K562 (cell line): Measurements from ENCODE around the gene DCUN1D4. TPM values are rescaled to one million over a fixed set of nuclear protein-coding genes. Genes with fewer than 3 reads are reported as not detected.

ENCODE experiments used
- CEBPG ChIP-seq, 3 experiments: fragments of 200-800 bp in 1 of 3; sonication (Bioruptor generic) in 1 of 3; sonication (generic) in 1 of 3; formaldehyde crosslinking in 1 of 3; IDR thresholded peaks in 2 of 3; conservative IDR thresholded peaks in 1 of 3; 2 replicates each; pipeline versions ENCODE4 v1.6.1 to v1.8.0; 2016 to 2022; ENCODE audit warnings: missing compliant biosample characterization in 2 of 3, missing genetic modification characterization in 2 of 3, mild to moderate bottlenecking in 1 of 3, missing genetic modification reagents in 1 of 3
- DNMT1 ChIP-seq: fragments of 450-650 bp; IDR thresholded peaks from 2 replicates; pipeline ENCODE4 v1.6.1; 2016; ENCODE audit warnings: antibody characterized with exemption, mild to moderate bottlenecking
- ELF2 ChIP-seq: fragments of 250-450 bp; sonication (Bioruptor Pico); IDR thresholded peaks from 2 replicates; pipeline ENCODE4 v1.5.0; 2021; ENCODE audit warnings: mild to moderate bottlenecking
- HLTF ChIP-seq: fragments of 450-650 bp; IDR thresholded peaks from 2 replicates; pipeline ENCODE4 v1.6.1; 2016
- MYBL2 ChIP-seq, 2 experiments: fragments of 450-650 bp in 1 of 2; sonication (generic) in 1 of 2; formaldehyde crosslinking in 1 of 2; IDR thresholded peaks; 2 replicates each; pipeline versions ENCODE4 v1.6.1 to v1.8.1; 2017 to 2022; ENCODE audit warnings: borderline replicate concordance in 1 of 2, inconsistent platforms in 1 of 2, low read depth in 1 of 2, mild to moderate bottlenecking in 1 of 2, missing genetic modification reagents in 1 of 2, moderate library complexity in 1 of 2
- RBM22 ChIP-seq: fragments of 200-400 bp; formaldehyde crosslinking; IDR thresholded peaks from 2 replicates; pipeline ENCODE4 v1.6.1; 2018; ENCODE audit warnings: low read length, low read depth; ENCODE audit not compliant: poor library complexity, severe bottlenecking
- SAFB2 ChIP-seq: fragments of 200-400 bp; formaldehyde crosslinking; IDR thresholded peaks from 2 replicates; pipeline ENCODE4 v1.6.1; 2018; ENCODE audit warnings: borderline replicate concordance, low read length, low read depth, moderate library complexity; ENCODE audit not compliant: severe bottlenecking
- TCF7L2 ChIP-seq: fragments of 150-350 bp; IDR thresholded peaks from 2 replicates; pipeline ENCODE4 v1.6.1; 2016; ENCODE audit warnings: low read depth, mild to moderate bottlenecking, low read length, moderate library complexity
- ZNF766 ChIP-seq: fragments of 200-800 bp; sonication (Bioruptor generic); conservative IDR thresholded peaks from 2 replicates; pipeline ENCODE4 v1.6.1; 2016; ENCODE audit warnings: missing genetic modification characterization, missing compliant biosample characterization
- polyA plus RNA-seq, 8 experiments: library from polyadenylated mRNA; depleted of rRNA in 4 of 8; stranded (reverse) in 5 of 8; unstranded in 3 of 8; fragments of >200 nt; fragmentation: Nextera tagmentation in 2 of 8; fragmentation: Illumina TruSeq in 1 of 8; extraction: Ambion mirVana in 2 of 8; extraction: Trizol in 1 of 8; gene quantifications; 2 replicates each; pipeline versions ENCODE4 v1.2.1 to v1.2.3, GENCODE V29; 2011 to 2014; ENCODE audit warnings: inconsistent platforms in 1 of 8, missing spikeins in 1 of 8
- total RNA-seq, 7 experiments: library from RNA; depleted of rRNA in 6 of 7; stranded (reverse); fragments of >200 nt in 6 of 7; fragmentation: Illumina TruSeq in 2 of 7; extraction: Trizol in 2 of 7; gene quantifications; 2 replicates each; pipeline versions ENCODE4 v1.2.1 to v1.2.3, GENCODE V29; 2011 to 2021; ENCODE audit warnings: low replicate concordance in 1 of 7
- TF ChIP-seq, protein P1 (sequence below): fragments of 250-450 bp; sonication (Bioruptor Pico); IDR thresholded peaks from 2 replicates; pipeline ENCODE4 v1.4.0; 2020
- TF ChIP-seq, protein P2 (sequence below), 2 experiments: fragments of 450-650 bp; IDR thresholded peaks; 2 replicates each; pipeline ENCODE4 v1.6.1; 2016; ENCODE audit warnings: mild to moderate bottlenecking in 2 of 2, borderline replicate concordance in 1 of 2, low read depth in 1 of 2, moderate library complexity in 1 of 2
- TF ChIP-seq, protein P3 (sequence below): fragments of 150-350 bp; IDR thresholded peaks from 2 replicates; pipeline ENCODE4 v1.6.1; 2014; ENCODE audit warnings: low read depth, mild to moderate bottlenecking, low read length, borderline replicate concordance

Gene DCUN1D4
- total and polyA plus RNA-seq, 9 of the 15 experiments (the other 6 are each of a cell fraction or from before 2014, with no cell fraction given): 15.1 to 73.5 (median 23.0) TPM

DNA sequence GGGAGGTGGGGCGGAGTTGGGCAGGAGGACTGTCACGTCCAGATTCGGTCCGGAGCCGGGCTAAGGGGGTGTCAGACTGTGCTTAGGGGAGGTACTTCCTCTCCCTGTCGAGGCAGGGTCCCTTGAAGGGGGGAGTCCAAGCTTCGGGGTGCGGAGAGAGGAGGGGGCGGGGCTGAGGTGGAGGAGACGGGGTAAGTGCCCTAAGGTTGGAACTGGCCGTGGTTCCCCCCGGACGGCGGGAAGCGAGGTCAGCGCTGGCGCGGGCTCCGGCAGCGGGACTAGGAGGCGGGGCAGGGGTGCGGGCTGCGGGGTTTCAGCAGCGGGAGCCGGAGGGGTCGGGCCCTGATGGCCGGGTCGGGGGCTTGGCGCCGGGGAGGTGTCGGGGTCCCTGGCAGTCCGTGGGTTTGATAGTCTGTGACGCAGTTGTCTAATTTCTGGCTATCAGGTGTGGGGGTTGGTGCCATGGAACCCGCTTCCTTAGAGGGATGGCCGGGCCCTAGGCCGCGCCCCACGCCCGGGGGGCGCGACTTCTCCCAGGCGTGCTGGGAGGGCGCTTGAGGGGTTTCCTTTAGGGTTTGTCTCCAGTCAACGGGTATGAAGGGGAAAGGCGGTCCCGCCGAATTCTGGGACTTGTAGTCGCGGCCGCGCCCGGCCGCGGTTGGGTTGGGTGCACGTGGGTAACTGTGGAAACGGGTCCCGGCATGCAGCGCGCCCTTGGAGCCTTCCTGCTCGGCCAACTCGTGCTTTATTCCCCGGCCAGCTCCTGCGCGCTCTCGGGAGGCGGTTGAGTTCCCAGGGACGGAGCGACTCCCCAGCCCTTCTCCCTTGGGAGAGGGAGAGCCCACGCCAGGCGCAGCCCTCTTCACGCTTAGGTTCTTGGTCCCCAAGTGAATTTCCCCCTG is 1.5 kb downstream of the DCUN1D4 start (continued):
- TF ChIP-seq MYBL2 (IDR thresholded peaks at IDR 0.05; ENCODE audit: low read depth): no peak
- no peak for TF ChIP-seq MYBL2 (CRISPR knock-in tag; IDR thresholded peaks at IDR 0.05; ENCODE audit: borderline replicate concordance)
- no peak for TF ChIP-seq SAFB2
- TF ChIP-seq HLTF: 0 out of 2 replicates have a peak, but pooled peaks have one; percentile 35
- TF ChIP-seq TCF7L2: no peak
- TF ChIP-seq, protein P1, sequence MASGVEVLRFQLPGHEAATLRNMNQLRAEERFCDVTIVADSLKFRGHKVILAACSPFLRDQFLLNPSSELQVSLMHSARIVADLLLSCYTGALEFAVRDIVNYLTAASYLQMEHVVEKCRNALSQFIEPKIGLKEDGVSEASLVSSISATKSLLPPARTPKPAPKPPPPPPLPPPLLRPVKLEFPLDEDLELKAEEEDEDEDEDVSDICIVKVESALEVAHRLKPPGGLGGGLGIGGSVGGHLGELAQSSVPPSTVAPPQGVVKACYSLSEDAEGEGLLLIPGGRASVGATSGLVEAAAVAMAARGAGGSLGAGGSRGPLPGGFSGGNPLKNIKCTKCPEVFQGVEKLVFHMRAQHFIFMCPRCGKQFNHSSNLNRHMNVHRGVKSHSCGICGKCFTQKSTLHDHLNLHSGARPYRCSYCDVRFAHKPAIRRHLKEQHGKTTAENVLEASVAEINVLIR (CRISPR knock-in tag): no peak
- TF ChIP-seq DNMT1: no peak
- peak; percentile 52; the same call in 1 of the 2 replicates for TF ChIP-seq ZNF766 (CRISPR knock-in tag)
- TF ChIP-seq, protein P2, sequence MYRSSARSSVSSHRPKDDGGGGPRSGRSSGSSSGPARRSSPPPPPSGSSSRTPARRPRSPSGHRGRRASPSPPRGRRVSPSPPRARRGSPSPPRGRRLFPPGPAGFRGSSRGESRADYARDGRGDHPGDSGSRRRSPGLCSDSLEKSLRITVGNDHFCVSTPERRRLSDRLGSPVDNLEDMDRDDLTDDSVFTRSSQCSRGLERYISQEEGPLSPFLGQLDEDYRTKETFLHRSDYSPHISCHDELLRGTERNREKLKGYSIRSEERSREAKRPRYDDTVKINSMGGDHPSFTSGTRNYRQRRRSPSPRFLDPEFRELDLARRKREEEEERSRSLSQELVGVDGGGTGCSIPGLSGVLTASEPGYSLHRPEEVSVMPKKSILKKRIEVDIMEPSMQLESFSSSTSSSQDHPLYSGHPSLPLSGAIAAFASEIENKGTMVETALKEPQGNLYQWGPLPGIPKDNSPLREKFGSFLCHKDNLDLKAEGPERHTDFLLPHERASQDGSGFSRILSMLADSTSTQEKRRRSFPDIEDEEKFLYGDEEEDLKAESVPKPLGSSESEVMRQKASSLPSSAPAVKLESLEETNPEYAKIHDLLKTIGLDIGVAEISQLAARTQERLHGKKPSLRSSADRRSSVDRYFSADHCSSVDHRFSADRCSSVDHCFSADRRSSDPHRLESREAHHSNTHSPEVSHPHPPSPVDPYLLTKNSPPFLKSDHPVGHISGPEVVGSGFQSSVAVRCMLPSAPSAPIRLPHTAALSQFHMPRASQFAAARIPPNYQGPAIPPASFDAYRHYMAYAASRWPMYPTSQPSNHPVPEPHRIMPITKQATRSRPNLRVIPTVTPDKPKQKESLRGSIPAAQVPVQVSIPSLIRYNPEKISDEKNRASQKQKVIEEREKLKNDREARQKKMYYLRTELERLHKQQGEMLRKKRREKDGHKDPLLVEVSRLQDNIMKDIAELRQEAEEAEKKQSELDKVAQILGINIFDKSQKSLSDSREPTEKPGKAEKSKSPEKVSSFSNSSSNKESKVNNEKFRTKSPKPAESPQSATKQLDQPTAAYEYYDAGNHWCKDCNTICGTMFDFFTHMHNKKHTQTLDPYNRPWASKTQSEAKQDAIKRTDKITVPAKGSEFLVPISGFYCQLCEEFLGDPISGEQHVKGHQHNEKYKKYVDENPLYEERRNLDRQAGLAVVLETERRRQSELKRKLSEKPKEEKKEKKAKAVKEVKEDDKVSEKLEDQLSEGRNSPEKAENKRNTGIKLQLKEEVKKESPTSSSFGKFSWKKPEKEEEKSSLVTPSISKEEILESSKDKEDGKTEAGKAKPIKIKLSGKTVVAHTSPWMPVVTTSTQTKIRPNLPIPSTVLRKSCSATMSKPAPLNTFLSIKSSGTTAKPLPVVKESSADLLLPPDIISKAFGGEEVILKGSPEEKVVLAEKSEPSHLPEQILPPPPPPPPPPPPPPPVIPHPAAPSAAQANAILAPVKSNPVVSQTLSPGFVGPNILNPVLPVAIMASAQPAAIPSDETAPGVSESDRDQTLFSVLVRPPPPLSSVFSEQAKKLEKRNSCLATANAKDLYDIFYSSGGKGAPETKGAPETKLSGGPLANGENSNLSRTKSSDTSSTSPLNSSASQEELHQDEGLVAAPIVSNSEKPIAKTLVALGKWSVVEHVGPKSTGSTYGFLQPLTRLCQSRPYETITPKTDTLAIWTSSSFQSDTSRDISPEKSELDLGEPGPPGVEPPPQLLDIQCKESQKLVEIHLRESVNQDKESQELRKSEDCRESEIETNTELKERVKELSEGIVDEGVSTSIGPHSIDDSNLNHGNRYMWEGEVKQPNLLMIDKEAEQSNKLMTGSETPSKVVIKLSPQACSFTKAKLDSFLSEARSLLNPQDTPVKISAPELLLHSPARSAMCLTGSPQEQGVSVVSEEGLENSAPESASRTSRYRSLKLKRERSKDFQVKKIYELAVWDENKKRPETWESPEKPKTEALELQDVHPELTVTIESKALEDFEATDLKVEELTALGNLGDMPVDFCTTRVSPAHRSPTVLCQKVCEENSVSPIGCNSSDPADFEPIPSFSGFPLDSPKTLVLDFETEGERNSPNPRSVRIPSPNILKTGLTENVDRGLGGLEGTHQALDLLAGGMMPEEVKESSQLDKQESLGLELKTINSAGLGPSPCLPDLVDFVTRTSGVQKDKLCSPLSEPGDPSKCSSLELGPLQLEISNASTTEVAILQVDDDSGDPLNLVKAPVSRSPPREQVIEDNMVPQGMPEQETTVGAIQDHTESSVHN (IDR thresholded peaks at IDR 0.05; ENCODE audit: borderline replicate concordance in 1 of 2, low read depth in 1 of 2): no peak
- TF ChIP-seq, protein P3, sequence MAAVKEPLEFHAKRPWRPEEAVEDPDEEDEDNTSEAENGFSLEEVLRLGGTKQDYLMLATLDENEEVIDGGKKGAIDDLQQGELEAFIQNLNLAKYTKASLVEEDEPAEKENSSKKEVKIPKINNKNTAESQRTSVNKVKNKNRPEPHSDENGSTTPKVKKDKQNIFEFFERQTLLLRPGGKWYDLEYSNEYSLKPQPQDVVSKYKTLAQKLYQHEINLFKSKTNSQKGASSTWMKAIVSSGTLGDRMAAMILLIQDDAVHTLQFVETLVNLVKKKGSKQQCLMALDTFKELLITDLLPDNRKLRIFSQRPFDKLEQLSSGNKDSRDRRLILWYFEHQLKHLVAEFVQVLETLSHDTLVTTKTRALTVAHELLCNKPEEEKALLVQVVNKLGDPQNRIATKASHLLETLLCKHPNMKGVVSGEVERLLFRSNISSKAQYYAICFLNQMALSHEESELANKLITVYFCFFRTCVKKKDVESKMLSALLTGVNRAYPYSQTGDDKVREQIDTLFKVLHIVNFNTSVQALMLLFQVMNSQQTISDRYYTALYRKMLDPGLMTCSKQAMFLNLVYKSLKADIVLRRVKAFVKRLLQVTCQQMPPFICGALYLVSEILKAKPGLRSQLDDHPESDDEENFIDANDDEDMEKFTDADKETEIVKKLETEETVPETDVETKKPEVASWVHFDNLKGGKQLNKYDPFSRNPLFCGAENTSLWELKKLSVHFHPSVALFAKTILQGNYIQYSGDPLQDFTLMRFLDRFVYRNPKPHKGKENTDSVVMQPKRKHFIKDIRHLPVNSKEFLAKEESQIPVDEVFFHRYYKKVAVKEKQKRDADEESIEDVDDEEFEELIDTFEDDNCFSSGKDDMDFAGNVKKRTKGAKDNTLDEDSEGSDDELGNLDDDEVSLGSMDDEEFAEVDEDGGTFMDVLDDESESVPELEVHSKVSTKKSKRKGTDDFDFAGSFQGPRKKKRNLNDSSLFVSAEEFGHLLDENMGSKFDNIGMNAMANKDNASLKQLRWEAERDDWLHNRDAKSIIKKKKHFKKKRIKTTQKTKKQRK: no peak
- no peak for TF ChIP-seq ELF2
- TF ChIP-seq RBM22: no peak
- TF ChIP-seq CEBPG (CRISPR knock-in tag; IDR thresholded peaks at IDR 0.05): no peak
- TF ChIP-seq CEBPG (tag; conservative IDR thresholded peaks at IDR 0.05 in 1 of 2, IDR thresholded peaks at IDR 0.05 in 1 of 2): no peak
